Measurements from ENCODE around the gene FHOD3. TPM values are rescaled to one million over a fixed set of nuclear protein-coding genes. Genes with fewer than 3 reads are reported as not detected.

The FHOD3 gene
- total and polyA plus RNA-seq, 3 experiments from 2014 or later, result not detected

GRCh38 chr18:36337679-36338402, 40.3 kb downstream of the FHOD3 start:
- peaks cover 0 to 10% (median 2%) of the 10 kb centered on the region in 5 donors for H3K9me3 Mint-ChIP-seq
- no peak overlapping the region for H3K27ac Mint-ChIP-seq
- no peaks in the 10 kb centered on the region for H3K36me3 Mint-ChIP-seq
- Histone ChIP-seq H3K4me3 (ENCODE audit: low read length) (no peak overlapping the region), H3K4me1 (ENCODE audit: insufficient read depth, low read length) (no peaks in the 10 kb centered on the region), H3K9me3 (ENCODE audit: low read length) (no peaks in the 10 kb centered on the region), H3K36me3 (ENCODE audit: insufficient read depth, low read length) (no peaks in the 10 kb centered on the region), H3K27me3 (ENCODE audit: insufficient read depth, low read length, poor library complexity, severe bottlenecking) (no peaks in the 10 kb centered on the region), H3K27ac (ENCODE audit: low read depth, low read length) (no peak overlapping the region)
- H3K4me3 Mint-ChIP-seq, result no peak overlapping the region
- peaks cover 0 to 20% of the 10 kb centered on the region in 2 donors for H3K27me3 Mint-ChIP-seq
- ChIA-PET CTCF (no interaction called here), POLR2A (no interaction called here)
- DNase-seq, result no peak
- no peaks in the 10 kb centered on the region for H3K4me1 Mint-ChIP-seq

GRCh38 chr18:36338403-36338933, 41.0 kb downstream of the FHOD3 start:
- no peaks in the 10 kb centered on the region for H3K9me3 ChIP-seq (ENCODE audit: low read length)
- Mint-ChIP-seq H3K4me3 (no peak overlapping the region), H3K27ac (no peak overlapping the region), H3K27me3 (peaks cover 0 to 20% of the 10 kb centered on the region in 2 donors), H3K36me3 (no peaks in the 10 kb centered on the region), H3K4me1 (no peaks in the 10 kb centered on the region), H3K9me3 (peaks cover 0 to 10% (median 2%) of the 10 kb centered on the region in 5 donors)
- no peak overlapping the region for H3K4me3 ChIP-seq (ENCODE audit: low read length)
- DNase-seq, result no peak
- H3K36me3 ChIP-seq (ENCODE audit: insufficient read depth, low read length), result no peaks in the 10 kb centered on the region
- H3K27ac ChIP-seq (ENCODE audit: low read depth, low read length), result no peak overlapping the region
- no peaks in the 10 kb centered on the region for H3K4me1 ChIP-seq (ENCODE audit: insufficient read depth, low read length)
- ChIA-PET CTCF (no interaction called here), POLR2A (no interaction called here)
- H3K27me3 ChIP-seq (ENCODE audit: insufficient read depth, low read length, poor library complexity, severe bottlenecking), result no peaks in the 10 kb centered on the region

GRCh38 chr18:36340246-36340645, 42.7 kb downstream of the FHOD3 start:
- CTCF ChIA-PET, result no interaction called here
- H3K27ac Mint-ChIP-seq, result peak overlapping the region in 1 of 8 donors; percentile 64
- no peak for DNase-seq
- Histone ChIP-seq H3K27ac (ENCODE audit: low read depth, low read length) (no peak overlapping the region), H3K36me3 (ENCODE audit: insufficient read depth, low read length) (no peaks in the 10 kb centered on the region), H3K9me3 (ENCODE audit: low read length) (no peaks in the 10 kb centered on the region), H3K4me1 (ENCODE audit: insufficient read depth, low read length) (no peaks in the 10 kb centered on the region), H3K27me3 (ENCODE audit: insufficient read depth, low read length, poor library complexity, severe bottlenecking) (no peaks in the 10 kb centered on the region), H3K4me3 (ENCODE audit: low read length) (no peak overlapping the region)
- no peaks in the 10 kb centered on the region for H3K4me1 Mint-ChIP-seq
- H3K27me3 Mint-ChIP-seq, result peaks cover 0 to 17% of the 10 kb centered on the region in 2 donors
- no peak overlapping the region for H3K4me3 Mint-ChIP-seq
- peaks cover 0 to 10% (median 2%) of the 10 kb centered on the region in 5 donors for H3K9me3 Mint-ChIP-seq
- no peaks in the 10 kb centered on the region for H3K36me3 Mint-ChIP-seq
- POLR2A ChIA-PET, result no interaction called here

- H3K4me3 ChIP-seq (ENCODE audit: low read length), result no peak overlapping the region
- H3K4me1 Mint-ChIP-seq, result no peaks in the 10 kb centered on the region
- H3K27me3 Mint-ChIP-seq, result peaks cover 0 to 24% of the 10 kb centered on the region in 2 donors
- CTCF ChIA-PET, result no interaction called here
- H3K4me3 Mint-ChIP-seq, result no peak overlapping the region
- DNase-seq, result no peak
- H3K27me3 ChIP-seq (ENCODE audit: insufficient read depth, low read length, poor library complexity, severe bottlenecking), result no peaks in the 10 kb centered on the region
- H3K36me3 ChIP-seq (ENCODE audit: insufficient read depth, low read length), result no peaks in the 10 kb centered on the region
- no peaks in the 10 kb centered on the region for H3K4me1 ChIP-seq (ENCODE audit: insufficient read depth, low read length)
- H3K27ac Mint-ChIP-seq, result no peak overlapping the region
- no peak overlapping the region for H3K27ac ChIP-seq (ENCODE audit: low read depth, low read length)
- H3K9me3 ChIP-seq (ENCODE audit: low read length), result no peaks in the 10 kb centered on the region
- H3K36me3 Mint-ChIP-seq, result no peaks in the 10 kb centered on the region
- peaks cover 0 to 10% (median 2%) of the 10 kb centered on the region in 5 donors for H3K9me3 Mint-ChIP-seq
- POLR2A ChIA-PET, result no interaction called here
These were observed 44.4 kb downstream of the FHOD3 start for GRCh38 chr18:36341944-36342343.

GRCh38 chr18:36348331-36348730, 50.8 kb downstream of the FHOD3 start:
- H3K4me1 Mint-ChIP-seq, result no peaks in the 10 kb centered on the region
- POLR2A ChIA-PET, result no interaction called here
- Histone ChIP-seq H3K27ac (ENCODE audit: low read depth, low read length) (no peak overlapping the region), H3K4me3 (ENCODE audit: low read length) (no peak overlapping the region), H3K27me3 (ENCODE audit: insufficient read depth, low read length, poor library complexity, severe bottlenecking) (no peaks in the 10 kb centered on the region), H3K9me3 (ENCODE audit: low read length) (no peaks in the 10 kb centered on the region), H3K36me3 (ENCODE audit: insufficient read depth, low read length) (no peaks in the 10 kb centered on the region), H3K4me1 (ENCODE audit: insufficient read depth, low read length) (no peaks in the 10 kb centered on the region)
- CTCF ChIA-PET, result no interaction called here
- no peak overlapping the region for H3K27ac Mint-ChIP-seq
- no peaks in the 10 kb centered on the region for H3K9me3 Mint-ChIP-seq
- peaks cover 9 to 18% of the 10 kb centered on the region in 2 donors for H3K27me3 Mint-ChIP-seq
- DNase-seq, result no peak
- no peak overlapping the region for H3K4me3 Mint-ChIP-seq
- H3K36me3 Mint-ChIP-seq, result no peaks in the 10 kb centered on the region

- Histone ChIP-seq H3K4me1 (ENCODE audit: insufficient read depth, low read length) (no peaks in the 10 kb centered on the region), H3K4me3 (ENCODE audit: low read length) (no peak overlapping the region), H3K27me3 (ENCODE audit: insufficient read depth, low read length, poor library complexity, severe bottlenecking) (no peaks in the 10 kb centered on the region), H3K36me3 (ENCODE audit: insufficient read depth, low read length) (no peaks in the 10 kb centered on the region), H3K27ac (ENCODE audit: low read depth, low read length) (no peak overlapping the region), H3K9me3 (ENCODE audit: low read length) (no peaks in the 10 kb centered on the region)
- no peaks in the 10 kb centered on the region for H3K36me3 Mint-ChIP-seq
- H3K27ac Mint-ChIP-seq, result no peak overlapping the region
- POLR2A ChIA-PET, result no interaction called here
- no peak overlapping the region for H3K4me3 Mint-ChIP-seq
- H3K4me1 Mint-ChIP-seq, result no peaks in the 10 kb centered on the region
- CTCF ChIA-PET, result no interaction called here
- no peaks in the 10 kb centered on the region for H3K9me3 Mint-ChIP-seq
- peaks cover 9 to 18% of the 10 kb centered on the region in 2 donors for H3K27me3 Mint-ChIP-seq
- no peak for DNase-seq
These were observed 51.5 kb downstream of the FHOD3 start for GRCh38 chr18:36348971-36349417.

GRCh38 chr18:36349552-36349951, 52.0 kb downstream of the FHOD3 start:
- peaks cover 9 to 18% of the 10 kb centered on the region in 2 donors for H3K27me3 Mint-ChIP-seq
- Histone ChIP-seq H3K4me3 (ENCODE audit: low read length) (no peak overlapping the region), H3K27ac (ENCODE audit: low read depth, low read length) (no peak overlapping the region), H3K27me3 (ENCODE audit: insufficient read depth, low read length, poor library complexity, severe bottlenecking) (no peaks in the 10 kb centered on the region), H3K4me1 (ENCODE audit: insufficient read depth, low read length) (no peaks in the 10 kb centered on the region), H3K36me3 (ENCODE audit: insufficient read depth, low read length) (no peaks in the 10 kb centered on the region), H3K9me3 (ENCODE audit: low read length) (no peaks in the 10 kb centered on the region)
- H3K4me1 Mint-ChIP-seq, result no peaks in the 10 kb centered on the region
- ChIA-PET CTCF (no interaction called here), POLR2A (no interaction called here)
- no peak for DNase-seq
- no peaks in the 10 kb centered on the region for H3K9me3 Mint-ChIP-seq
- H3K27ac Mint-ChIP-seq, result no peak overlapping the region
- H3K4me3 Mint-ChIP-seq, result no peak overlapping the region
- H3K36me3 Mint-ChIP-seq, result no peaks in the 10 kb centered on the region

GRCh38 chr18:36350251-36350651, 52.7 kb downstream of the FHOD3 start:
- Mint-ChIP-seq H3K9me3 (no peaks in the 10 kb centered on the region), H3K4me3 (no peak overlapping the region), H3K27ac (no peak overlapping the region), H3K27me3 (peaks cover 9 to 18% of the 10 kb centered on the region in 2 donors), H3K36me3 (no peaks in the 10 kb centered on the region), H3K4me1 (no peaks in the 10 kb centered on the region)
- H3K4me3 ChIP-seq (ENCODE audit: low read length), result no peak overlapping the region
- H3K9me3 ChIP-seq (ENCODE audit: low read length), result no peaks in the 10 kb centered on the region
- CTCF ChIA-PET, result no interaction called here
- DNase-seq, result no peak
- H3K4me1 ChIP-seq (ENCODE audit: insufficient read depth, low read length), result no peaks in the 10 kb centered on the region
- POLR2A ChIA-PET, result no interaction called here
- H3K27me3 ChIP-seq (ENCODE audit: insufficient read depth, low read length, poor library complexity, severe bottlenecking), result no peaks in the 10 kb centered on the region
- no peak overlapping the region for H3K27ac ChIP-seq (ENCODE audit: low read depth, low read length)
- no peaks in the 10 kb centered on the region for H3K36me3 ChIP-seq (ENCODE audit: insufficient read depth, low read length)
